HepG2 (cell line): ENCODE measurements around the gene PSMD4. TPM values are rescaled to one million over a fixed set of nuclear protein-coding genes. Genes with fewer than 3 reads are reported as not detected.

Experiments
- ATAC-seq: fragments of 200-7000 bp; cut with Tn5 transposase; 3 replicates; pipeline ENCODE4 v1.9.1; 2020; ENCODE audit warnings: mild to moderate bottlenecking, moderate library complexity
- Bru-seq: library from RNA; stranded (reverse); fragments of 400-500 nt; gene quantifications from one replicate; lab custom pipeline; 2021; lab: Mats Ljungman, UMichigan
- BruChase-seq, 2 experiments: library from RNA; stranded (reverse); fragments of 400-500 nt; gene quantifications; one replicate each; lab custom pipeline; 2021; lab: Mats Ljungman, UMichigan
- BruUV-seq: library from RNA; stranded (reverse); fragments of 400-500 nt; replicated peaks from 2 replicates; lab custom pipeline; 2021; lab: Mats Ljungman, UMichigan
- CTCF ChIA-PET: fragments of 300-600 bp; formaldehyde crosslinking; extraction: SDS; loops from one replicate; lab custom pipeline; 2021; ENCODE audit warnings: low total read pairs, inconsistent platforms, low intra/inter-chr PET ratio; lab: Yijun Ruan, JAX
- POLR2A ChIA-PET: fragments of 350-600 bp; sonication (Branson Sonifier 250); formaldehyde crosslinking; loops from one replicate; lab custom pipeline; 2020; ENCODE audit warnings: antibody characterized with exemption, inconsistent platforms; lab: Yijun Ruan, JAX
- DNase-seq: peaks from one replicate; pipeline ENCODE4 v3.0.0-alpha.2; 2015; ENCODE audit warnings: low spot score
- FAIRE-seq: peaks from 3 replicates; lab custom pipeline; 2011; peaks lifted over from hg19 to GRCh38; lab: Jason Lieb, UNC
- H2AFZ ChIP-seq: one replicate; pipeline ENCODE4 v1.6.1; 2011; ENCODE audit warnings: low read length, inconsistent platforms
- H3K27ac ChIP-seq: fragments of 300-600 bp; 3 replicates; pipeline ENCODE4 v1.8.0; 2011; ENCODE audit warnings: mixed run types, mild to moderate bottlenecking, mixed read lengths, low read length, inconsistent platforms; ENCODE audit not compliant: insufficient read depth; ENCODE audit errors: extremely low read length
- H3K27me3 ChIP-seq, 2 experiments: fragments of 200-600 bp in 1 of 2; 2 replicates in 1 of 2; 3 replicates in 1 of 2; pipeline versions ENCODE4 v1.6.0 to v1.8.0; 2011; ENCODE audit warnings: low read length in 2 of 2, mild to moderate bottlenecking in 2 of 2, moderate library complexity in 2 of 2, inconsistent platforms in 1 of 2; ENCODE audit not compliant: insufficient read depth in 2 of 2, control insufficient read depth in 1 of 2
- H3K36me3 ChIP-seq, 2 experiments: fragments of 200-600 bp in 1 of 2; replicated peaks in 1 of 2; 2 replicates in 1 of 2; 3 replicates in 1 of 2; pipeline versions ENCODE4 v1.5.1 to v1.8.0; 2011; ENCODE audit warnings: low read length in 2 of 2, inconsistent platforms in 1 of 2; ENCODE audit not compliant: insufficient read depth in 2 of 2, control insufficient read depth in 1 of 2
- H3K4me1 ChIP-seq: 2 replicates; pipeline ENCODE4 v1.5.1; 2012; ENCODE audit warnings: low read length, inconsistent platforms; ENCODE audit not compliant: insufficient read depth
- H3K4me2 ChIP-seq: 2 replicates; pipeline ENCODE4 v1.6.0; 2011; ENCODE audit warnings: low read depth, low read length, inconsistent platforms
- H3K4me3 ChIP-seq, 3 experiments: fragments of 200-600 bp in 1 of 3; sonication (generic), shearing (Covaris generic) in 1 of 3; replicated peaks in 1 of 3; 2 replicates each; pipeline ENCODE4 v1.5.1; 2011 to 2016; ENCODE audit warnings: low read length in 3 of 3, inconsistent platforms in 2 of 3, low read depth in 2 of 3, mild to moderate bottlenecking in 2 of 3, control low read depth in 1 of 3, mixed read lengths in 1 of 3; ENCODE audit not compliant: insufficient read depth in 1 of 3
- H3K79me2 ChIP-seq: one replicate; pipeline ENCODE4 v1.6.1; 2011; ENCODE audit warnings: low read length, inconsistent platforms; ENCODE audit not compliant: insufficient read depth
- H3K9ac ChIP-seq: 2 replicates; pipeline ENCODE4 v1.6.0; 2011; ENCODE audit warnings: mild to moderate bottlenecking, low read depth, low read length, inconsistent platforms; ENCODE audit not compliant: insufficient read depth
- H3K9me3 ChIP-seq: 2 replicates; pipeline ENCODE4 v1.5.1; 2012; ENCODE audit warnings: mild to moderate bottlenecking, low read length
- H4K20me1 ChIP-seq: 2 replicates; pipeline ENCODE4 v1.6.0; 2011; ENCODE audit warnings: inconsistent platforms, mild to moderate bottlenecking, low read length, moderate library complexity; ENCODE audit not compliant: insufficient read depth
- HES4 ChIP-seq: sonication (generic); formaldehyde crosslinking; IDR thresholded peaks from 2 replicates; pipeline ENCODE4 v1.9.0; 2021; ENCODE audit warnings: mild to moderate bottlenecking, missing genetic modification reagents, borderline replicate concordance
- HNF4A ChIP-seq: sonication (generic); formaldehyde crosslinking; IDR thresholded peaks from 2 replicates; pipeline ENCODE4 v1.4.0; 2020; ENCODE audit warnings: missing genetic modification reagents
- ISX ChIP-seq: sonication (generic); formaldehyde crosslinking; conservative IDR thresholded peaks from 2 replicates; pipeline ENCODE4 v1.5.0; 2020; ENCODE audit warnings: missing genetic modification reagents
- JDP2 ChIP-seq: sonication (generic); formaldehyde crosslinking; IDR thresholded peaks from 2 replicates; pipeline ENCODE4 v1.8.1; 2022; ENCODE audit warnings: missing genetic modification reagents, borderline replicate concordance
- U2AF2 ChIP-seq: fragments of 200-400 bp; formaldehyde crosslinking; IDR thresholded peaks from 2 replicates; pipeline ENCODE4 v1.6.1; 2017; ENCODE audit warnings: low read depth, mild to moderate bottlenecking, low read length
- ZNF264 ChIP-seq: sonication (generic); formaldehyde crosslinking; IDR thresholded peaks from 2 replicates; pipeline ENCODE4 v1.4.0; 2020; ENCODE audit warnings: missing genetic modification reagents
- ZNF329 ChIP-seq: sonication (generic); formaldehyde crosslinking; IDR thresholded peaks from 2 replicates; pipeline ENCODE4 v1.9.0; 2021; ENCODE audit warnings: low read depth, mild to moderate bottlenecking, missing genetic modification reagents
- WGBS: methylation state at CpG from one replicate; pipeline ENCODE4 v1.1.6; 2017; ENCODE audit warnings: low lambda C conversion rate; 5-methylcytosine and 5-hydroxymethylcytosine counted together
- in situ Hi-C: cut with HindIII; loops from 2 replicates; pipeline ENCODE4 v1.10.0; 2017; ENCODE audit warnings: low pct_unique_long_range_greater_than_20kb; ENCODE audit not compliant: extremely low pct_ligation_motif_present
- intact Hi-C: fragments of 100-400 bp; cut with micrococcal nuclease; formaldehyde crosslinking; loops from one replicate; pipeline ENCODE4 v1.10.0; 2022; ENCODE audit not compliant: unreplicated experiment
- long read RNA-seq, 2 experiments: library from RNA in 1 of 2; library from polyadenylated mRNA in 1 of 2; stranded (forward) in 1 of 2; unstranded in 1 of 2; transcript quantifications; one replicate each; pipeline ENCODE4 v2.0.0, GENCODE V29; 2019 to 2022
- polyA minus RNA-seq, 3 experiments: library from RNA; depleted of rRNA, polyadenylated mRNA; stranded (reverse); fragments of >200 nt; gene quantifications; 2 replicates each; pipeline ENCODE4 v1.2.3, GENCODE V29; 2011; ENCODE audit warnings: low replicate concordance in 1 of 3
- polyA plus RNA-seq, 8 experiments: library from polyadenylated mRNA; depleted of rRNA in 3 of 8; stranded (reverse) in 7 of 8; unstranded in 1 of 8; fragments of >200 nt; fragmentation: Illumina TruSeq in 4 of 8; extraction: Trizol in 4 of 8; gene quantifications; 2 replicates each; pipeline versions ENCODE4 v1.2.1 to v1.2.3, GENCODE V29; 2011 to 2016; ENCODE audit warnings: low read depth in 4 of 8, missing spikeins in 1 of 8, mixed read lengths in 1 of 8; ENCODE audit not compliant: insufficient read depth in 1 of 8
- total RNA-seq, 5 experiments: library from RNA; depleted of rRNA; stranded (reverse); fragments of >200 nt; fragmentation: Illumina TruSeq; extraction: Trizol; gene quantifications; 2 replicates each; pipeline ENCODE4 v1.2.3, GENCODE V29; 2016; ENCODE audit warnings: low read depth in 1 of 5
- TF ChIP-seq, protein P1 (sequence below): sonication (generic); formaldehyde crosslinking; IDR thresholded peaks from 2 replicates; pipeline ENCODE4 v1.5.1; 2020; ENCODE audit warnings: missing genetic modification reagents, mild to moderate bottlenecking, borderline replicate concordance
- TF ChIP-seq, protein P2 (sequence below): sonication (generic); formaldehyde crosslinking; IDR thresholded peaks from 2 replicates; pipeline ENCODE4 v1.4.0; 2020; ENCODE audit warnings: missing genetic modification reagents
- TF ChIP-seq, protein P3 (sequence below): sonication (generic); formaldehyde crosslinking; IDR thresholded peaks from 2 replicates; pipeline ENCODE4 v1.4.0; 2020; ENCODE audit warnings: mild to moderate bottlenecking, missing genetic modification reagents
- TF ChIP-seq, protein P4 (sequence below): IDR thresholded peaks from 2 replicates; pipeline ENCODE4 v1.6.1; 2016

PSMD4 gene
- total RNA-seq (2016; rRNA removed; fragmentation: Illumina TruSeq; extraction: Trizol) (243 and 320 TPM in 2 replicates), polyA plus RNA-seq (2011; rRNA removed) (174 and 194 TPM in 2 replicates), polyA minus RNA-seq (2011; rRNA and poly(A)+ RNA removed; ENCODE audit: low replicate concordance) (154 and 325 TPM in 2 replicates), Bru-seq, nascent RNA (percentile 81 among the genes with signal in this experiment), BruChase-seq, experiment 1, labeled RNA remaining after a 6-hour chase (percentile 89 among the genes with signal in this experiment), BruChase-seq, experiment 2, labeled RNA remaining after a 2-hour chase (percentile 86 among the genes with signal in this experiment)
- 97.9 and 99.1 TPM in 2 replicates for total RNA-seq (2016; cell fraction: cytosol; rRNA removed; fragmentation: Illumina TruSeq; extraction: Trizol; ENCODE audit: low read depth)
- 248 and 329 TPM in 2 replicates for total RNA-seq (2016; cell fraction: insoluble cytoplasmic fraction; rRNA removed; fragmentation: Illumina TruSeq; extraction: Trizol)
- 108 and 110 TPM in 2 replicates for total RNA-seq (2016; cell fraction: membrane; rRNA removed; fragmentation: Illumina TruSeq; extraction: Trizol)
- 101 TPM in 2 replicates for total RNA-seq (2016; cell fraction: nucleus; rRNA removed; fragmentation: Illumina TruSeq; extraction: Trizol)
- polyA plus RNA-seq (2011; cell fraction: cytosol; rRNA removed) = 235 and 265 TPM in 2 replicates
- 94.5 and 113 TPM in 2 replicates for polyA plus RNA-seq (2011; cell fraction: nucleus; rRNA removed)
- 151 and 156 TPM in 2 replicates for polyA plus RNA-seq (2012)
- 64.7 and 68.2 TPM in 2 replicates for polyA plus RNA-seq (2016; cell fraction: cytosol; fragmentation: Illumina TruSeq; extraction: Trizol; ENCODE audit: low read depth)
- 215 and 240 TPM in 2 replicates for polyA plus RNA-seq (2016; cell fraction: insoluble cytoplasmic fraction; fragmentation: Illumina TruSeq; extraction: Trizol; ENCODE audit: low read depth)
- 61.2 and 68.2 TPM in 2 replicates for polyA plus RNA-seq (2016; cell fraction: membrane; fragmentation: Illumina TruSeq; extraction: Trizol; ENCODE audit: low read depth)
- 167 and 175 TPM in 2 replicates for polyA plus RNA-seq (2016; cell fraction: nucleus; fragmentation: Illumina TruSeq; extraction: Trizol; ENCODE audit: insufficient read depth, low read depth)
- 62.2 and 71.6 TPM in 2 replicates for polyA minus RNA-seq (2011; cell fraction: cytosol; rRNA and poly(A)+ RNA removed)
- polyA minus RNA-seq (2011; cell fraction: nucleus; rRNA and poly(A)+ RNA removed) = 41.6 and 53.0 TPM in 2 replicates
- long read RNA-seq, experiment 1, transcript PSMD4-202 (10 exons, 1,350 nt) = major isoform, 254 of 307 reads
- long read RNA-seq, experiment 1, transcript PSMD4-201 (10 exons, 1,333 nt) = minor isoform, 6 of 307 reads
- long read RNA-seq, experiment 1, partial matches to known transcripts = 26 of 307 reads
- long read RNA-seq, experiment 1, other reads (novel, unspliced or antisense) = 21 of 307 reads
- long read RNA-seq, experiment 2, transcript PSMD4-202 (10 exons, 1,350 nt) = major isoform, 78 of 319 reads
- long read RNA-seq, experiment 2, partial matches to known transcripts = 51 of 319 reads
- long read RNA-seq, experiment 2, other reads (novel, unspliced or antisense) = 186 of 319 reads

DNA sequence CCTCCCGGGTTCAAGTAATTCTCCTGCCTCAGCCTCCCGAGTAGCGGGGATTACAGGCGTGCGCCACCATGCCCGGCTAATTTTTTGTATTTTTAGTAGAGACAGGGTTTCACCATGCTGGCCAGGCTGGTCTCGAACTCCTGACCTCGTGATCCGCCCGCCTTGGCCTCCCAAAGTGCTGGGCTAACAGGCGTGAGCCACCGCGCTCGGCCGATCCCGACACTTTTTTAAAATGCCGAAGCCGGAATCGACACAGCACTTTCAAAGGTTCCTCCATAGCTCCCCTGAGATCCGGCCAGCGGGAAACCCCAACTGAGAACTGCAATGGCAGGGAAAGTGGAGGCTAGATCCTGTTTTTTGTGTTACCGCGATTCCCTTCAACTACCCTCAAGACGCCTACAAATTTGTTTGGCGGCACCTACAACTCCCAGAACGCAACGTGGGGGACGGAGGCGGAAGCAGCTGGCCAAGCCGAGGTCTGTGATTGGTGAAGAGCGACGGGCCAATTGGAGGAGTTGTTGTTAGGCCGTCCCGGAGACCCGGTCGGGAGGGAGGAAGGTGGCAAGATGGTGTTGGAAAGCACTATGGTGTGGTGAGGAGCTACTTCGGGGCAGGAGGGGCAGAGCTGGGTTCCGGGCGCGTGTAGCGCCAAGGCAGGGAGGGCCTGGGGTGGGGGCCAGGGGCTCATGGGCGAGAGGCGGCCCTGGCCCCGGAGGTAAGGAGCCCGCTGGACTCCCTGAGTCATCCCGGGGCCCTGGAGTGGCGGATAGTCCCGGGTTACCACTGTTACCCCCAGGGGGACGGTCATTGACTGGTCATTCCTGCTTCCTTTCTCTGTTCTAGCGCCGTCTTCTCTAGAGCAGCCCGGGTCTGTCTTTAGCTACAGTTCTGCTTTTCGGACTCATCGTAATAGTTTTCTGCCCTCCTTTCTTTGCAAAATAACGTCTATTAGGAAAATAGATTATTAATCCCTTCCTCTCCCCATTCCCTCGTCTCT is at the start of gene PSMD4:
Gene PSMD4 (plus strand): TSS at position 518 of the 997 bp plus-strand sequence. CDS start 49 bp downstream, at position 567.
- H3K27me3 ChIP-seq = no peaks in the 10 kb centered on the region; a peak in 1 of 5 replicates
- BruUV-seq = TSS peak; percentile 88
- ChIA-PET POLR2A (interaction anchor here (0.7 to 5.9 kb wide), 18 partner anchors 9 to 270 kb away, joined by 3 to 71 read pairs (median 5); partner anchors contain the start of genes VPS72 and ZNF687), CTCF (no interaction called here)
- peaks cover 41% of the 10 kb centered on the region for H3K79me2 ChIP-seq
- no peaks in the 10 kb centered on the region for H3K9me3 ChIP-seq
- peak within 1 kb of the TSS; percentile 86 for H3K27ac ChIP-seq
- intact Hi-C loops = loop anchor here (1.0 to 2.0 kb wide), 2 partner anchors 11 to 26 kb away; no protein-coding TSS in a partner anchor
- FAIRE-seq (peak; percentile 96), ATAC-seq (peak; percentile 96), DNase-seq (peak; percentile 94)
- in situ Hi-C loops = no loop called here
- peak within 1 kb of the TSS; percentile 49 for H2AFZ ChIP-seq
- no peaks in the 10 kb centered on the region for H4K20me1 ChIP-seq
- H3K36me3 ChIP-seq = peaks cover 0 to 3% of the 10 kb centered on the region in 2 experiments; a peak in 1 of 5 replicates
- H3K4me3 ChIP-seq = peak within 1 kb of the TSS; percentile 67 to 90 (median 86)
- H3K4me1 ChIP-seq = peaks cover 34% of the 10 kb centered on the region
- H3K4me2 ChIP-seq = peak within 1 kb of the TSS; percentile 90
- 10% methylated on average over 47 of the region's 56 CpGs for WGBS
- peak within 1 kb of the TSS; percentile 90 for H3K9ac ChIP-seq
- TF ChIP-seq HES4 (CRISPR knock-in tag) = no peak
- no peak for TF ChIP-seq ZNF264 (CRISPR knock-in tag)
- TF ChIP-seq, protein P1, sequence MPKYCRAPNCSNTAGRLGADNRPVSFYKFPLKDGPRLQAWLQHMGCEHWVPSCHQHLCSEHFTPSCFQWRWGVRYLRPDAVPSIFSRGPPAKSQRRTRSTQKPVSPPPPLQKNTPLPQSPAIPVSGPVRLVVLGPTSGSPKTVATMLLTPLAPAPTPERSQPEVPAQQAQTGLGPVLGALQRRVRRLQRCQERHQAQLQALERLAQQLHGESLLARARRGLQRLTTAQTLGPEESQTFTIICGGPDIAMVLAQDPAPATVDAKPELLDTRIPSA = no peak
- TF ChIP-seq, protein P2, sequence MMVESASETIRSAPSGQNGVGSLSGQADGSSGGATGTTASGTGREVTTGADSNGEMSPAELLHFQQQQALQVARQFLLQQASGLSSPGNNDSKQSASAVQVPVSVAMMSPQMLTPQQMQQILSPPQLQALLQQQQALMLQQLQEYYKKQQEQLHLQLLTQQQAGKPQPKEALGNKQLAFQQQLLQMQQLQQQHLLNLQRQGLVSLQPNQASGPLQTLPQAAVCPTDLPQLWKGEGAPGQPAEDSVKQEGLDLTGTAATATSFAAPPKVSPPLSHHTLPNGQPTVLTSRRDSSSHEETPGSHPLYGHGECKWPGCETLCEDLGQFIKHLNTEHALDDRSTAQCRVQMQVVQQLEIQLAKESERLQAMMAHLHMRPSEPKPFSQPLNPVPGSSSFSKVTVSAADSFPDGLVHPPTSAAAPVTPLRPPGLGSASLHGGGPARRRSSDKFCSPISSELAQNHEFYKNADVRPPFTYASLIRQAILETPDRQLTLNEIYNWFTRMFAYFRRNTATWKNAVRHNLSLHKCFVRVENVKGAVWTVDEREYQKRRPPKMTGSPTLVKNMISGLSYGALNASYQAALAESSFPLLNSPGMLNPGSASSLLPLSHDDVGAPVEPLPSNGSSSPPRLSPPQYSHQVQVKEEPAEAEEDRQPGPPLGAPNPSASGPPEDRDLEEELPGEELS (CRISPR knock-in tag) = no peak; the same call in 1 of the 2 replicates
- TF ChIP-seq, protein P3, sequence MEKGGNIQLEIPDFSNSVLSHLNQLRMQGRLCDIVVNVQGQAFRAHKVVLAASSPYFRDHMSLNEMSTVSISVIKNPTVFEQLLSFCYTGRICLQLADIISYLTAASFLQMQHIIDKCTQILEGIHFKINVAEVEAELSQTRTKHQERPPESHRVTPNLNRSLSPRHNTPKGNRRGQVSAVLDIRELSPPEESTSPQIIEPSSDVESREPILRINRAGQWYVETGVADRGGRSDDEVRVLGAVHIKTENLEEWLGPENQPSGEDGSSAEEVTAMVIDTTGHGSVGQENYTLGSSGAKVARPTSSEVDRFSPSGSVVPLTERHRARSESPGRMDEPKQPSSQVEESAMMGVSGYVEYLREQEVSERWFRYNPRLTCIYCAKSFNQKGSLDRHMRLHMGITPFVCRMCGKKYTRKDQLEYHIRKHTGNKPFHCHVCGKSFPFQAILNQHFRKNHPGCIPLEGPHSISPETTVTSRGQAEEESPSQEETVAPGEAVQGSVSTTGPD (CRISPR knock-in tag) = peak; percentile 22; the same call in 1 of the 2 replicates
- TF ChIP-seq HNF4A (CRISPR knock-in tag) = no peak
- peak; percentile 52; the same call in 1 of the 2 replicates for TF ChIP-seq U2AF2
- TF ChIP-seq ISX (CRISPR knock-in tag) = no peak
- no peak for TF ChIP-seq JDP2 (CRISPR knock-in tag)
- TF ChIP-seq, protein P4, sequence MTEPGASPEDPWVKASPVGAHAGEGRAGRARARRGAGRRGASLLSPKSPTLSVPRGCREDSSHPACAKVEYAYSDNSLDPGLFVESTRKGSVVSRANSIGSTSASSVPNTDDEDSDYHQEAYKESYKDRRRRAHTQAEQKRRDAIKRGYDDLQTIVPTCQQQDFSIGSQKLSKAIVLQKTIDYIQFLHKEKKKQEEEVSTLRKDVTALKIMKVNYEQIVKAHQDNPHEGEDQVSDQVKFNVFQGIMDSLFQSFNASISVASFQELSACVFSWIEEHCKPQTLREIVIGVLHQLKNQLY = no peak
- TF ChIP-seq ZNF329 (CRISPR knock-in tag) = no peak
